NK-92 treated with Interleukin-12 subunit alpha and Interleukin-12 subunit beta, amount 100 ng/mL, for 24 hours (cell line): ENCODE measurements around the gene GUCA1C.

Experiments used
- DNase-seq: peaks from one replicate; lab custom pipeline; 2025; lab: John Stamatoyannopoulos, UW

Gene GUCA1C

DNA sequence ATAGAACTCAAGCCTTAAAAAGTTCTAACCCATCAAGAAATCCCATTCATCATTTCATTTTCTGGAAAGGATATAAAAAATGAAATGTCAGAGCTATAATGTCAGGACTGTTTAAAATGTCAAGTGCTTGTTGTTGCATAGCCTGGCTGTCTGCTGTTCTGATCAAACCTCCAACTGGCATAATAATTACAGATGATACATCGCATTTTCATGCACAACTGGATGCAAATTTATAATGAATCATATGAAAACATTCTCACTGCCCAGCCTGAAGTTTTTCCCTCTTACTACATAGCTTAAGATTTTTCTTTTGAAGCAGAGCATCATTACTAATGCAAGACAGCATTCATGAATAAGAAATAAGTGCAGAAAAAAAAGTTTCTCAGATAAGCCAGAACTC lies 46.5 kb downstream of the GUCA1C start:
- no peak for DNase-seq

DNA sequence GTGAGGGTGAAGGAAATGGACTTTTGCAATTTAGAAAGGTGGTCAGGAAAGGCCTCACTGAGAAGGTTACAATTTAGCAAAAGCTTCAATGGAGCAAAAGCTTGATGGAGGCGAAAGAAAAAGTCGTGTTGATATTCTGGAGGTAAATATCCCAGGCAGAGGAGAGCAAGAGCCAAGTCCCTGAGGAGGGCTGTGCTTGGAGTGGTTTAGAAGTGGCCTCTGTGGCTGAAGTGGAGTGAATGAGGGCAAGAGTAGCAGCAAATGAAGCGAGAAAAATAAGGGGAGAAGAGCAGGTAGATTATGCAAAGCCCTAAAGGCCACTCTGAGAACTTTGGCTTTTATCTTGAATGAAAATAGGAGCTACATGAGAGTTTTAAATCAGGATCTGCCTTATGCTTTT lies 54.1 kb downstream of the GUCA1C start:
- DNase-seq: no peak

DNA sequence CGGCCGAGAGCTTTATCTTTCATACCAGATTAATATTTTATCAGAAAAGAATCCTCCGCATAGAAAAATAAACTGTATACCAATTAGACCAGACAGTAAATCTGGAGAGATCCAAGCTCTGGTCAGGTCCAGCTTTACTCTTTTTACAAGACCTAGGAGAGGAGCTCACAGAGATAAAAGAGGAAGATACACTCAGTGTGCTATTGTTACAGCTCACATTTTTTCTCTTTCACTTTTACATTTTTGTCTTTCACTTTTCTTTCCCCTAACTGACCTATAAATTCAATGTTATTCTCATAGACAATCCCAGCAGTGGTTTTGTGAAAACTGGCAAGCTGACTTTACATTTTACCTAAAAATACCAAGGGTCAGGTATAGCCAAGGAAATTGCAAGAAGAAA lies 55.8 kb downstream of the GUCA1C start:
- no peak for DNase-seq

DNA sequence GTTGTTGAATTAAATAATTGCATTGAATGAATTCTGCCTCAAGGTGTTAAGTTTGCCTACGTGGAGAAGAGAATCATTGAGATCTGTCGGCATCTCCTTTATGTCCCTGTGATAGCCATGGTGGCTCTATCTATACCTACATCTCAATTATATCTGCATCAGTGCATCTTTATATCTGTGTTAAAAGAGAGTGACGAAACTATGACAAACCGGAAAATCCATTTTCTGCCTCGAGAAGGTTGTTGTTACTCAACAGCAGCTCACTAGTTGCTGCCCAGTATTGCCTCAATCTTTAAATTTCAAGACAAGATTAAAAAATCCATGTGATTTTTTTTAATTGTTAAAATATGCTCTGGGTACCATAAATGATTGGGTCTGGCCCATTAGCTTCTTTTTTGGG lies 58.7 kb downstream of the GUCA1C start:
- no peak for DNase-seq

DNA sequence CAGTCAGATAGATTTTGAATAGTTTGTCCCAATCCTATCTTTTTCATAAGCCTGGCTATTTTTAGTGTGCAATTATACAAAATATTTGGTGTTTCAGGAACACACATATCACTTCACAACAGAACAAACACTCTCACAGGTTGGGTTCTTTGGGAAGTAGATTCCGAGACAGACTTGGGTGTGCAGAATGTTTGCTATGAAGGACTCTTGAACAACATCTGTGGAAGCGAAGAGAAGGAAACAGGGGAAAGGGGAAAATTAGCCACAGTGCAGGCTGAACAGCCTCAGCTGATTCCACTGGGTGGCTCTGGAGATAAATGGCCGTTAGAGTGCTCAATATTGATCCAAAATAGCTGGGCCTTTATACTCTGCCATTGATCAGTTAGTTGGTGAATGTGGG lies 61.8 kb downstream of the GUCA1C start:
- no peak for DNase-seq

DNA sequence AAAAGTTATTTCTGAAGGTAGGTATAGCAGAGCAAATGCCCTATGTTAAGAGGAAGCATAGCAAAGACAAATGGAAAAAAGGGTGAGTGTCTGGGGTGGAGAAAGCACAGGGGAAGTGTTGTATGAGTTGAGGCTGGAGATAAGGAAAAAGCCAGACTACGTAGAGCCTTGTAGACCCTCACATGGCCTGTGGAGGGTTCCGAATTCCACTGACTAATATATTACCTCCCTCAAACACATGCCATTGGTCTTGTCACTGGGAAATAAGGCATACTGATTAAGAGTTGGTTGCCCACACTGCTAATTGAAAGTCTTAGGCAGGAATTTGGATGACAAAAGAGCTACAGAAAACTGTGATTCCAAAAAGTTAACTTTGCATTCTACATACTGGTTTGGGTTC lies 65.9 kb downstream of the GUCA1C start:
- no peak for DNase-seq

DNA sequence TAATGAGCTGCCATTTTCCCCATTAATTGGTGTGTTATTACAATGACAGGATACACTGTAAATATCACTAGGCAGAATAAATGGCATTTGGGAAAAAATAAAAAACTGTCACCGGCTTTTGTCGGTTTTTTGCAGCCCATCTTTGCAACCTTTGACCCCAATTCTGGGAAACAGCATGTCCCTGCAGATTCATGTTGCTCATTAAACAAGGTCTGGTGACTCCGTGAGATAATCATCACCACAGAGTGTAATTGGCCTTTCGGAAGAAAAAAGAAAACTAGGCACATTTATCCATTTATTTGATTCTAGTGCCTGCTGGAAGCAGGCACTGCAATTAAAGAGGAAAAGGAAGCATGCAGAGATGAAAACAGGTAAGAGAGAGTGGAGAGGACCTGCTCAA lies 66.6 kb downstream of the GUCA1C start:
- DNase-seq: no peak

DNA sequence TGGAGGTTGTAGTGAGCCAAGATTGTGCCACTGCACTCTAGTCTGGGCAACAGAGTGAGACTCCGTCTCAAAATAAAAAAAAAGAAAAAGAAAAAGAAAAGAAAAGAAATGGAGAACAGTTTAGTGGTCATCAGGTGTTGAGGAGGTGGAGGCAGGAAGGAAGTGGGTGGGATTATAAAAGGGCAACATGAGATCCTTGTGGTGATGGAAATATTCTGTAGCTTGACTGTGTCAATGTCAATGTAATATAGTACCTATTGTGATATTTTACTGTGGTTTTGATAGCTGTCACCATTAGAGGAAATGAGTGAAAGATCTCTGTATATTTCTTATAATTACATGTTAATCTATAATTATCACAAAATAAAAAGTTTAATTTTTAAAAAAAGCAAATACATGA lies 70.3 kb downstream of the GUCA1C start:
- no peak for DNase-seq

DNA sequence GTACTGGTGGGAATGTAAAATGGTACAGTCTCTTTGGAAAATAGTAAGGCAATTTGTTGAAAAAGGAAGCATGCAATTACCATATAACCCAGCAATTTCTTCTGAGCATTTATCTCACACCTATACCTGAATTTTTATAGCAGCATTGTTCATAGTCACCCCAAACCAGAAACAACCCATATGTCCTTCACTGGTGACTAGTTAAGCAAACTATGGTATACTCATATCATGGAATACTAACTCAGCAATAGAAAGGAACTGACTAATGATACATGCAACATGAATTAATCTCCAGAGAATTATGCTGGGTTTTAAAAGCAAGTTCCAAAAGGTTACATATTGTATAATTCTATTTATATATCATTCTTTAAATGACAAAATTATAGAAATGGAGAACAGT lies 70.9 kb downstream of the GUCA1C start:
- DNase-seq: no peak

DNA sequence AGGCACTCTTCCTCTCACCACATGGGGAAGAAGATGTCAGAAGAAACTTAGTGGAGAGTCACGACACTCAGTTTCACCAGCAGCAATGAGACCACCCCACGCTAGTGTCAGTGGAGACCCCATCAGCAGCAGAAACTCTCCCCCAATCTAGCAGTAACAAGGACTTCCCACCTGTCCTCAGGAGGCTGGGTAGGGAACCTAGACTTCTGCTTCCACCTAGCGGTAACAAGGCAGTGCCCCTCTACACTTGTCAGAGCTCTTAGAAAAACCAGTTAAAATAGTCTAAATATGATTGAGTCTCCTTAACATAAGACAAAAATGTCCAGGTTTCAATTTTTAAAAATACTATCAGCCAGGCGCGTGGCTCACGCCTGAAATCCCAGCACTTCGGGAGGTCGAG lies 73.8 kb downstream of the GUCA1C start:
- DNase-seq: peak; percentile 6

DNA sequence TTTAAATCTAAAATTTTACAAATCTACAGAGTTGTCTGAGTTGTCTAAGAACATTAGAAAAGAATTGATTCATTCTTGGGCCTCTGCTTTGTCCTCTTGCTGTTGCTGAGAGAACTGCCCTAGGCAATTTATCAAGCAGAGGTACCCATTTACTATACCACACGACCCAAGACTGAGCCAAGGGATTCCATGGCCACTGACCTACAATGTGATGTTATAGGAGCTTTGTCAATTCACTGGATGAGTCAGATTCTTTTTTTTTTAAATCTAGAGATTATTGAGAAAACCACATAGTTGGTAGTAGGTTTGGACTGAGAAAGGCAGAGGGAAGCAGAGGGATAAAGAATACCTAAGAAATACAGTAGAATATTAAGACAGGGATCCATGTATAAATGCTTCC lies 75.8 kb downstream of the GUCA1C start:
- DNase-seq: no peak

DNA sequence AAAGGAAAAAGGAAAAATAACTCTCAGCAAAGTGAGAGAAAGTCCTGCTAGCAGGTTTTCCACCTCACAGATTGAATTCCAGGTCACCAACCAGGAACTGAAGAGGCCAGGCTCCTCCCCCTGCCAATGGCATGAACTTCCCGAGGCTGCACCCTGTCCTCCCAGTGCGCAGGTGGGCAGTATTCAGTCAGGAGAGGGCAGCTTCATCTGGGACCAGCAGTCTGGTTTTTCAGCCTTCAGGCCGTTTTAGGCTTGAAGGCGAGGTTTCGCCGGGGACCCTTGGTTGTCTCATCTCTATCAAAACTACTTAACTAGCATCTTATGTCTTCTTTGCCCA lies 89.9 kb downstream of the GUCA1C start:
- no peak for DNase-seq

DNA sequence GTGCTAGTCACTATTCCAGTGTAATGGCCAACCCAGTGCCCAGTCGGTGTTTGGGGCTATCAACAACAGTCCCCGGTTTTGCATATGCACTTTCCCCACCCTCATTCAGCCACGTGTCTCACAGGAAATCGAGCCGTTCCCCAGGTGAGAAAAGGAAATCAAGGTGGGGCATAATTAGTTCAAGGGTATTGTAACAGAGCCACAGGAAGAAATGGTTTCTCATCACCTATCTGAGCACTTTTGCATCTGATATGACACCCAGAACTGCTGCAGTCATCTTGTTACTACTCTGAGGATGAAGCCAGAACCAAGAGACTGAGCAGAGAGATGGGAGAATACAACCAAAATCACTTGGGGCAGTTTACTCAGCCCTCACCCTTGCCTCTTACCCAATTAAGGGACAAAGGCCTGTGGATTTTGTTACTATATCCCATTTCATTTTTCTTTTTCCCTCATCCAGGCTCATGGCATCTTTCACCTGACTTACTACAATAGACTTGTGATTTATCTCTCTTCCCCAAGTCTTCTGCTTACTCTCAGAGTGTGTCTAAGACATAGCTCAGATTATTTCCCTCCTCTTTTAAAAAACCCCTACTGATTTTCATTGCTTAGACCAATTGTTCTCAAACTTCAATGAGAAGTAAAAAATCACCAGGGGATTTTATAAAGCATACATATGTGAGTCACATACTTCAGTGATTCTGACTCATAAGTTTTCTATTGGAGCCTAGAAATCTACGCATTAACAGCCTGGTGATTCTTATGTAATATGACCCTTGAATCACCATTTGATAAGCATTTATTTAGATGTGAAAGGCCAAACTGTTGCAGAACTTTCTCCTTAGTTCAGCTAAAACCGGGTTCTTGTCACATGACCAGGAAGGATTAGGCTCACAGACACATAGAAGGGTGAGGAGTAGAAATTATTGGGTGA lies 90.5 kb downstream of the GUCA1C start:
- no peak for DNase-seq

DNA sequence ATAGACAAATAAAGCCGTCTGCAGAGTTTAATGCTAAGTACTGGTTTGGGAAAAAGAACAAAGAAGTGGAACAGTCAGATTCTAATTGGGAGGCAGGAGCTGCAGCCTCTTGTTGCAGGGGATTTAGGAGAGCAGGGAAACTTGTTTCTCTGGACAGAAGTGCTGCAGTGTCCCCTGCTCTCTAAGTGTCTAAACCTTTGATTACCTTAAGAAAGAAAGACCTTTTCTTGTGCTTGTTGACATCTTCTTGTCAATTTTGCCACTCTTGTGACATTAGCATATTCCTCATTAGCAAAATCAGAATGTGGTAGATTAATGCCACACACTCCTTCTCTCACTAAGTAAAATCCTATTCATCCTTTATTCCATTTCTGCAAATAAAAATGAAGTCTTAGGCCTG lies 92.3 kb downstream of the GUCA1C start:
- DNase-seq: no peak
